Forelimb muscle (tissue), 1 donor: ENCODE results near the gene FOXL1. TPM values are rescaled to one million over a fixed set of nuclear protein-coding genes. Genes with fewer than 3 reads are reported as not detected.
"Not testable (repeated sequence)": the region's sequence is repeated elsewhere in the genome, so short reads cannot be mapped to it uniquely, and the experiment has no call there.

Experiments used
- DNase-seq: peaks from one replicate; pipeline ENCODE4 v3.0.0-alpha.2; 2013; ENCODE audit warnings: low read depth
- polyA plus RNA-seq: library from polyadenylated mRNA; unstranded; fragments of 120-200 nt; gene quantifications from one replicate; pipeline ENCODE4 v1.2.1, GENCODE V29; 2013; ENCODE audit not compliant: insufficient read length

The FOXL1 gene
- polyA plus RNA-seq, 1 donor: 0.24 TPM

- no peak for DNase-seq
These were observed 2.4 kb downstream of the FOXL1 start for GRCh38 chr16:86580791-86581170.

- no peak for DNase-seq
These were observed 3.1 kb downstream of the FOXL1 start for GRCh38 chr16:86581458-86581857.

- DNase-seq: no peak
These were observed 5.8 kb downstream of the FOXL1 start for GRCh38 chr16:86584071-86584685.

GRCh38 chr16:86584726-86585721, 6.7 kb downstream of the FOXL1 start:
- DNase-seq: no peak

- no peak for DNase-seq
These were observed 7.7 kb downstream of the FOXL1 start for GRCh38 chr16:86585821-86586611.

GRCh38 chr16:86587487-86587886, 9.1 kb downstream of the FOXL1 start:
- no peak for DNase-seq

GRCh38 chr16:86587955-86588354, 9.6 kb downstream of the FOXL1 start:
- not testable (repeated sequence) for DNase-seq

GRCh38 chr16:86590501-86591144, 12.3 kb downstream of the FOXL1 start:
- DNase-seq: no peak

GRCh38 chr16:86591270-86591669, 12.9 kb downstream of the FOXL1 start:
- DNase-seq: no peak

- no peak for DNase-seq
These were observed 15.7 kb downstream of the FOXL1 start for GRCh38 chr16:86593913-86594620.

GRCh38 chr16:86594721-86595120, 16.4 kb downstream of the FOXL1 start:
- no peak for DNase-seq

- no peak for DNase-seq
These were observed 17.7 kb downstream of the FOXL1 start for GRCh38 chr16:86595983-86596605.

GRCh38 chr16:86597126-86597879, 19.0 kb downstream of the FOXL1 start:
- DNase-seq: no peak

GRCh38 chr16:86597880-86598606, 19.7 kb downstream of the FOXL1 start:
- no peak for DNase-seq

- DNase-seq: no peak
These were observed 20.5 kb downstream of the FOXL1 start for GRCh38 chr16:86598607-86599565.

GRCh38 chr16:86601356-86601755, 23.0 kb downstream of the FOXL1 start:
- DNase-seq: no peak

GRCh38 chr16:86602521-86602920, 24.2 kb downstream of the FOXL1 start:
- no peak for DNase-seq
